ENCODE measurements around the gene JAKMIP1.

JAKMIP1 gene

GRCh38 chr4:6153874-6154273 is 46.5 kb downstream of the JAKMIP1 start:
- TF ChIP-seq TEAD4 (IDR thresholded peaks at IDR 0.05) (no peak), YY1 (IDR thresholded peaks at IDR 0.05; ENCODE audit: low read depth) (no peak), MAX (IDR thresholded peaks at IDR 0.05) (no peak)

- TF ChIP-seq TEAD4 (IDR thresholded peaks at IDR 0.05) (no peak), MAX (IDR thresholded peaks at IDR 0.05) (no peak), YY1 (IDR thresholded peaks at IDR 0.05; ENCODE audit: low read depth) (no peak), TAF1 (IDR thresholded peaks at IDR 0.05; ENCODE audit: low read depth) (no peak), NFIC (IDR thresholded peaks at IDR 0.05) (no peak), TCF12 (IDR thresholded peaks at IDR 0.05; ENCODE audit: low read depth) (no peak), RAD21 (IDR thresholded peaks at IDR 0.05; ENCODE audit: low read depth) (no peak), EGR1 (IDR thresholded peaks at IDR 0.05) (no peak), FOXM1 (IDR thresholded peaks at IDR 0.05; ENCODE audit: borderline replicate concordance, low read depth) (no peak), CREB1 (IDR thresholded peaks at IDR 0.05; ENCODE audit: low read depth) (no peak), CEBPB (IDR thresholded peaks at IDR 0.05) (no peak), REST (IDR thresholded peaks at IDR 0.05; ENCODE audit: low read depth) (no peak)
Measured at GRCh38 chr4:6152869-6153705, 47.3 kb downstream of the JAKMIP1 start.

GRCh38 chr4:6150046-6150735 is 50.2 kb downstream of the JAKMIP1 start:
- no peak for TF ChIP-seq REST (IDR thresholded peaks at IDR 0.05; ENCODE audit: low read depth)
- TF ChIP-seq ZBTB7A (IDR thresholded peaks at IDR 0.05; ENCODE audit: low read depth) = no peak
- TF ChIP-seq RAD21 (IDR thresholded peaks at IDR 0.05; ENCODE audit: low read depth) = no peak
- no peak for TF ChIP-seq CREB1 (IDR thresholded peaks at IDR 0.05; ENCODE audit: low read depth)
- no peak for TF ChIP-seq TAF1 (IDR thresholded peaks at IDR 0.05; ENCODE audit: low read depth)

- TF ChIP-seq NFIC (IDR thresholded peaks at IDR 0.05) = no peak
- TF ChIP-seq EGR1 (IDR thresholded peaks at IDR 0.05) = no peak
- no peak for TF ChIP-seq RAD21 (IDR thresholded peaks at IDR 0.05; ENCODE audit: low read depth)
- no peak for TF ChIP-seq CEBPB (IDR thresholded peaks at IDR 0.05)
- TF ChIP-seq TCF12 (IDR thresholded peaks at IDR 0.05; ENCODE audit: low read depth) = no peak
- TF ChIP-seq REST (IDR thresholded peaks at IDR 0.05; ENCODE audit: low read depth) = no peak
- no peak for TF ChIP-seq TAF1 (IDR thresholded peaks at IDR 0.05; ENCODE audit: low read depth)
- TF ChIP-seq USF1 (IDR thresholded peaks at IDR 0.05) = no peak
- no peak for TF ChIP-seq MAX (IDR thresholded peaks at IDR 0.05)
- no peak for TF ChIP-seq YY1 (IDR thresholded peaks at IDR 0.05; ENCODE audit: low read depth)
- TF ChIP-seq EP300 (IDR thresholded peaks at IDR 0.05; ENCODE audit: borderline replicate concordance) = no peak
Measured at GRCh38 chr4:6148506-6149205, 51.7 kb downstream of the JAKMIP1 start.
